Mesenchymal stem cell (in vitro differentiated cells and primary cell): Measurements from ENCODE around the gene SSBP2.

Experiments
- DNase-seq: peaks from one replicate; pipeline ENCODE4 v3.0.0-alpha.2; 2013
- H2AFZ ChIP-seq: one replicate; pipeline ENCODE4 v1.6.1; 2013; ENCODE audit warnings: low read depth, mild to moderate bottlenecking, control low read depth, inconsistent platforms, low read length, moderate library complexity
- H2AK5ac ChIP-seq: 2 replicates; pipeline ENCODE4 v1.6.1; 2013; ENCODE audit warnings: low read length, moderate library complexity, mild to moderate bottlenecking, inconsistent platforms; ENCODE audit not compliant: severe bottlenecking
- H2BK120ac ChIP-seq: one replicate; pipeline ENCODE4 v1.6.1; 2013; ENCODE audit warnings: low read depth, mild to moderate bottlenecking, inconsistent platforms, low read length, moderate library complexity
- H2BK12ac ChIP-seq, 2 experiments: one replicate each; pipeline ENCODE4 v1.6.1; 2013; ENCODE audit warnings: inconsistent platforms in 2 of 2, low read length in 2 of 2, mild to moderate bottlenecking in 2 of 2, moderate library complexity in 2 of 2, control low read depth in 1 of 2
- H2BK15ac ChIP-seq: one replicate; pipeline ENCODE4 v1.6.1; 2013; ENCODE audit warnings: mild to moderate bottlenecking, low read depth, inconsistent platforms; ENCODE audit not compliant: poor library complexity, severe bottlenecking
- H2BK5ac ChIP-seq: 2 replicates; pipeline ENCODE4 v1.6.1; 2013; ENCODE audit warnings: low read depth, mild to moderate bottlenecking, low read length, control low read depth, inconsistent platforms; ENCODE audit not compliant: poor library complexity, severe bottlenecking
- H3K14ac ChIP-seq, 2 experiments: one replicate each; pipeline ENCODE4 v1.6.1; 2013; ENCODE audit warnings: inconsistent platforms in 2 of 2, low read length in 2 of 2, control low read depth in 1 of 2, mild to moderate bottlenecking in 1 of 2, moderate library complexity in 1 of 2
- H3K18ac ChIP-seq, 2 experiments: one replicate each; pipeline ENCODE4 v1.6.1; 2013; ENCODE audit warnings: inconsistent platforms in 2 of 2, low read length in 2 of 2, control low read depth in 1 of 2, low read depth in 1 of 2, mild to moderate bottlenecking in 1 of 2
- H3K23ac ChIP-seq, 2 experiments: one replicate each; pipeline ENCODE4 v1.6.1; 2013; ENCODE audit warnings: inconsistent platforms in 2 of 2, low read length in 2 of 2, mild to moderate bottlenecking in 2 of 2, moderate library complexity in 2 of 2, control low read depth in 1 of 2
- H3K27ac ChIP-seq: 2 replicates; pipeline ENCODE4 v1.5.1; 2013; ENCODE audit warnings: mild to moderate bottlenecking, moderate library complexity, low read length, control low read depth, inconsistent platforms; ENCODE audit not compliant: poor library complexity, severe bottlenecking
- H3K27me3 ChIP-seq, 2 experiments: 2 replicates each; pipeline versions ENCODE4 v1.6.1 to v1.7.0; 2013; ENCODE audit warnings: low read length in 2 of 2, mild to moderate bottlenecking in 2 of 2, moderate library complexity in 2 of 2, control low read depth in 1 of 2, inconsistent platforms in 1 of 2; ENCODE audit not compliant: control insufficient read depth in 1 of 2, insufficient read depth in 1 of 2
- H3K36me3 ChIP-seq, 2 experiments: 2 replicates each; pipeline versions ENCODE4 v1.6.1 to v1.7.0; 2013; ENCODE audit warnings: low read length in 2 of 2, control low read depth in 1 of 2, inconsistent platforms in 1 of 2, low read depth in 1 of 2, mild to moderate bottlenecking in 1 of 2; ENCODE audit not compliant: insufficient read depth in 2 of 2, control insufficient read depth in 1 of 2
- H3K4ac ChIP-seq, 2 experiments: one replicate each; pipeline ENCODE4 v1.6.1; 2013; ENCODE audit warnings: inconsistent platforms in 2 of 2, low read length in 2 of 2, mild to moderate bottlenecking in 2 of 2, moderate library complexity in 2 of 2, control low read depth in 1 of 2, low read depth in 1 of 2
- H3K4me1 ChIP-seq: 2 replicates; pipeline ENCODE4 v1.6.1; 2013; ENCODE audit warnings: low read depth, low read length, control low read depth; ENCODE audit not compliant: control insufficient read depth, insufficient read depth
- H3K4me2 ChIP-seq: 2 replicates; pipeline ENCODE4 v1.6.1; 2013; ENCODE audit warnings: low read length, mild to moderate bottlenecking, inconsistent platforms; ENCODE audit not compliant: poor library complexity, severe bottlenecking
- H3K4me3 ChIP-seq, 2 experiments: 2 replicates each; pipeline versions ENCODE4 v1.5.1 to v1.7.0; 2013; ENCODE audit warnings: low read length in 2 of 2, mild to moderate bottlenecking in 2 of 2, control low read depth in 1 of 2, low read depth in 1 of 2; ENCODE audit not compliant: insufficient read depth in 1 of 2
- H3K79me1 ChIP-seq: replicated peaks from 2 replicates; pipeline ENCODE4 v1.6.1; 2013; ENCODE audit warnings: mild to moderate bottlenecking, control low read depth, low read length, inconsistent platforms; ENCODE audit not compliant: poor library complexity, severe bottlenecking
- H3K9ac ChIP-seq: 2 replicates; pipeline ENCODE4 v1.7.0; 2013; ENCODE audit warnings: mild to moderate bottlenecking, low read length, moderate library complexity
- H3K9me3 ChIP-seq: 2 replicates; pipeline ENCODE4 v1.7.0; 2013; ENCODE audit warnings: mild to moderate bottlenecking, low read length; ENCODE audit not compliant: control insufficient read depth
- H4K8ac ChIP-seq: one replicate; pipeline ENCODE4 v1.6.1; 2013; ENCODE audit warnings: inconsistent platforms, mild to moderate bottlenecking, low read length, moderate library complexity
- H4K91ac ChIP-seq: one replicate; pipeline ENCODE4 v1.6.1; 2013; ENCODE audit warnings: mild to moderate bottlenecking, low read length, inconsistent platforms
- WGBS: methylation state at CpG from one replicate; pipeline ENCODE4 v1.1.7; 2013; ENCODE audit warnings: mixed read lengths; 5-methylcytosine and 5-hydroxymethylcytosine counted together

SSBP2 gene

GRCh38 chr5:81638471-81638870 is 112.4 kb downstream of the SSBP2 start:
- Histone ChIP-seq H3K4me2 (no peak overlapping the region), H3K27ac (no peak overlapping the region), H3K14ac (no peak overlapping the region), H2AK5ac (no peak overlapping the region), H2BK5ac (no peak overlapping the region), H2BK15ac (no peak overlapping the region), H3K9ac (peak overlapping the region; percentile 40), H3K9me3 (no peaks in the 10 kb centered on the region), H3K23ac (no peak overlapping the region), H3K27me3 (no peaks in the 10 kb centered on the region), H2BK120ac (peak overlapping the region; percentile 19), H3K4me1 (peaks cover 1% of the 10 kb centered on the region), H3K79me1 (peaks cover 6% of the 10 kb centered on the region), H3K4me3 (no peak overlapping the region), H3K4ac (no peak overlapping the region), H2AFZ (no peak overlapping the region), H4K91ac (no peak overlapping the region), H2BK12ac (no peak overlapping the region), H3K18ac (no peak overlapping the region), H3K36me3 (peaks cover 0 to 21% of the 10 kb centered on the region in 2 experiments), H4K8ac (no peak overlapping the region)
- no CpG with 5 or more reads among the region's 1 CpG for WGBS
- DNase-seq = no peak

DNA sequence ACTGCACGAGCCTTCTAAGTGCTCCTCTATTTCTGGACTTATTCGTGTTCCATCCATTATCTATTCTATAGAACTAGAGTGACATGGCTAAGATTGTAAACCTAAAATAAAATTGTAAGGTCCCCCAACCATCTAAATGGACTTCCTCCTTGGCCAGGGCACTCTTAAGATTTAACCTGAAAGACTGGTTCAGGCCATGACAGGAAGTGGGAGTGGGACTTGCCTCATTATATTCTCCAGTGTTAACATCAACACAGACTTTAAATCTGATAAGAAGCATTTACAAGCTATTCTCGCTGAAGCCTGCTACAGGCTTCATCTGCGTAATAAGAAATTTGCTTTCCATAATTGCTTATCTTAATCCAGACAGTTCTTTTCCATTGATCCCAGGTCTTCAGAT is 117.0 kb downstream of the SSBP2 start:
- peaks cover 4% of the 10 kb centered on the region for H3K79me1 ChIP-seq
- no peak overlapping the region for H3K14ac ChIP-seq
- no peak overlapping the region for H2AFZ ChIP-seq
- no peak overlapping the region for H4K8ac ChIP-seq
- 62% methylated on average over 3 of the region's 4 CpGs for WGBS
- no peak overlapping the region for H3K18ac ChIP-seq
- no peak overlapping the region for H3K4me2 ChIP-seq
- H3K27me3 ChIP-seq = no peaks in the 10 kb centered on the region
- H3K4me3 ChIP-seq = no peak overlapping the region
- H2BK15ac ChIP-seq = no peak overlapping the region
- H2AK5ac ChIP-seq = no peak overlapping the region
- no peak overlapping the region for H3K9ac ChIP-seq
- peaks cover 0 to 27% of the 10 kb centered on the region in 2 experiments for H3K36me3 ChIP-seq
- no peak overlapping the region for H3K23ac ChIP-seq
- no peaks in the 10 kb centered on the region for H3K9me3 ChIP-seq
- H3K27ac ChIP-seq = no peak overlapping the region
- no peak overlapping the region for H4K91ac ChIP-seq
- H3K4ac ChIP-seq = no peak overlapping the region
- no peak overlapping the region for H2BK120ac ChIP-seq
- H2BK5ac ChIP-seq = no peak overlapping the region
- no peaks in the 10 kb centered on the region for H3K4me1 ChIP-seq
- no peak overlapping the region for H2BK12ac ChIP-seq
- no peak for DNase-seq

GRCh38 chr5:81633471-81633870 is 117.4 kb downstream of the SSBP2 start:
- Histone ChIP-seq H4K91ac (no peak overlapping the region), H2AK5ac (no peak overlapping the region), H3K23ac (no peak overlapping the region), H3K4ac (no peak overlapping the region), H3K79me1 (peaks cover 4% of the 10 kb centered on the region), H3K9ac (no peak overlapping the region), H2BK120ac (no peak overlapping the region), H2BK15ac (no peak overlapping the region), H2BK5ac (no peak overlapping the region), H3K9me3 (no peaks in the 10 kb centered on the region), H3K36me3 (peaks cover 0 to 27% of the 10 kb centered on the region in 2 experiments), H2AFZ (no peak overlapping the region), H4K8ac (no peak overlapping the region), H3K4me3 (no peak overlapping the region), H3K27me3 (no peaks in the 10 kb centered on the region), H3K4me2 (no peak overlapping the region), H3K27ac (no peak overlapping the region), H3K18ac (no peak overlapping the region), H3K4me1 (no peaks in the 10 kb centered on the region), H3K14ac (no peak overlapping the region), H2BK12ac (no peak overlapping the region)
- DNase-seq = no peak
- WGBS = 100% methylated on average over 3 of the region's 3 CpGs

DNA sequence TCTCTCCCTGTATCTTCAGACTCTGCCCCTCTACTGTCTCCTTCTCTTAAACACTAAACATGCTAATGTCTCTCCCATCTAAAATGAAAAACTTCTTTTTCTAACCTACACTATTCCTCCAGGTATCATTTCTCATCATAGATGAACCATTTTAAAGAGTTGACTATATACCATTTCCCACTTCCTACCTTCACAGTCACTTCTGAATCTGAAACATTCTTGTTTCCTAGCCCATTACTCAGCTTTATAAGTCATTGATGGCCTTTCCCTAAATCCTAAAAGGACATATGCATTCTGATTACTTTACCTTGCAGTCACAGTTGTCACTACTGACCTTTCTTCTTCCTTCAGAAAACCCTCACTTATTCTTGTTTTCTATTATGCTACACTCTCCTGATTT is 118.2 kb downstream of the SSBP2 start:
- H3K79me1 ChIP-seq = peaks cover 6% of the 10 kb centered on the region
- no peak overlapping the region for H2AK5ac ChIP-seq
- H3K9me3 ChIP-seq = no peaks in the 10 kb centered on the region
- no peak overlapping the region for H4K8ac ChIP-seq
- H4K91ac ChIP-seq = no peak overlapping the region
- H2AFZ ChIP-seq = no peak overlapping the region
- H3K4me2 ChIP-seq = no peak overlapping the region
- H3K27me3 ChIP-seq = no peaks in the 10 kb centered on the region
- DNase-seq = no peak
- no peak overlapping the region for H2BK5ac ChIP-seq
- peaks cover 0 to 27% of the 10 kb centered on the region in 2 experiments for H3K36me3 ChIP-seq
- no peak overlapping the region for H3K4ac ChIP-seq
- H3K23ac ChIP-seq = no peak overlapping the region
- H2BK120ac ChIP-seq = no peak overlapping the region
- no peaks in the 10 kb centered on the region for H3K4me1 ChIP-seq
- no peak overlapping the region for H2BK12ac ChIP-seq
- no peak overlapping the region for H3K14ac ChIP-seq
- H3K4me3 ChIP-seq = no peak overlapping the region
- no peak overlapping the region for H3K18ac ChIP-seq
- H2BK15ac ChIP-seq = no peak overlapping the region
- H3K9ac ChIP-seq = no peak overlapping the region
- no peak overlapping the region for H3K27ac ChIP-seq
